RPMI8226 (cell line): ENCODE results near the gene FOXL1.
"Not testable (repeated sequence)": the region's sequence is repeated elsewhere in the genome, so short reads cannot be mapped to it uniquely, and the experiment has no call there.

Experiments used
- DNase-seq: peaks from one replicate; pipeline ENCODE4 v3.0.0-alpha.2; 2015

The FOXL1 gene

GRCh38 chr16:86581458-86581857, 3.1 kb downstream of the FOXL1 start:
- DNase-seq = no peak

- DNase-seq = no peak
Measured at GRCh38 chr16:86584071-86584685, 5.8 kb downstream of the FOXL1 start.

- no peak for DNase-seq
Measured at GRCh38 chr16:86584726-86585721, 6.7 kb downstream of the FOXL1 start.

- no peak for DNase-seq
Measured at GRCh38 chr16:86585821-86586611, 7.7 kb downstream of the FOXL1 start.

GRCh38 chr16:86587487-86587886, 9.1 kb downstream of the FOXL1 start:
- no peak for DNase-seq

- DNase-seq = not testable (repeated sequence)
Measured at GRCh38 chr16:86587955-86588354, 9.6 kb downstream of the FOXL1 start.

GRCh38 chr16:86590501-86591144, 12.3 kb downstream of the FOXL1 start:
- DNase-seq = no peak

GRCh38 chr16:86591270-86591669, 12.9 kb downstream of the FOXL1 start:
- DNase-seq = no peak

- DNase-seq = no peak
Measured at GRCh38 chr16:86593913-86594620, 15.7 kb downstream of the FOXL1 start.

- no peak for DNase-seq
Measured at GRCh38 chr16:86594721-86595120, 16.4 kb downstream of the FOXL1 start.

GRCh38 chr16:86595983-86596605, 17.7 kb downstream of the FOXL1 start:
- DNase-seq = no peak

- no peak for DNase-seq
Measured at GRCh38 chr16:86597126-86597879, 19.0 kb downstream of the FOXL1 start.

GRCh38 chr16:86597880-86598606, 19.7 kb downstream of the FOXL1 start:
- no peak for DNase-seq

GRCh38 chr16:86598607-86599565, 20.5 kb downstream of the FOXL1 start:
- DNase-seq = no peak

GRCh38 chr16:86601356-86601755, 23.0 kb downstream of the FOXL1 start:
- DNase-seq = no peak

- DNase-seq = no peak
Measured at GRCh38 chr16:86602521-86602920, 24.2 kb downstream of the FOXL1 start.

GRCh38 chr16:86604436-86605193, 26.3 kb downstream of the FOXL1 start:
- DNase-seq = peak; percentile 28

- no peak for DNase-seq
Measured at GRCh38 chr16:86605950-86606349, 27.6 kb downstream of the FOXL1 start.
